ENCODE data around the gene THADA. TPM values are rescaled to one million over a fixed set of nuclear protein-coding genes. Genes with fewer than 3 reads are reported as not detected.
"Not testable (repeated sequence)": the region's sequence is repeated elsewhere in the genome, so short reads cannot be mapped to it uniquely, and the experiment has no call there.

Gene THADA
- total RNA-seq, 1 experiment from 2014 or later, result 29.5 TPM

DNA sequence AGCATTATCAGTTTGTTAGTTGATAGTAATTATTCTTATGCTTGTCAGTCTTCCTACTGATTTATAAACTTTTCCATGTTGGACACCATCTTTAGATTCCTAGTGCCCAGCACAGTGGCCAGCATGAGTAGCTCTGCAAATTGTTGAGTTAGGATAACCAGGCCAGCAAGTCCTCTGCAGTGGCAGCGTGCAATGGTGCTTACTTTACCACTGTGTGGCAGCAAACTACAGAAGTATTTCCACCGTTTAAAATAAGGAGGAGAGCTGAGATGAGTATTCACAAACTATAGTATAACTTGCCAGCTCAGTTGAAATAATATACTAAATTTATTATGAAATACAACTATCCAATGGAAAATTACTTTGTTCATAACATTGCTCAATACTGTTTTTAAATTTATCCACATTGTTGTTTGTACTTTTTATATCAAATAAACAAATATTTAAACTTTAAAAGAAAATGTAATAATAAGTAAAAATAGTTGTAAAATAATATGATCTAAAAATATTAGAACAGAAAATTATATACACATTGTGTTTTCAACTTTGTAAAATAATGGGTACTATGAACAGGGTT lies 9.3 kb upstream of the THADA start:
- DNase-seq (ENCODE audit: low read depth), result peak; percentile 39

DNA sequence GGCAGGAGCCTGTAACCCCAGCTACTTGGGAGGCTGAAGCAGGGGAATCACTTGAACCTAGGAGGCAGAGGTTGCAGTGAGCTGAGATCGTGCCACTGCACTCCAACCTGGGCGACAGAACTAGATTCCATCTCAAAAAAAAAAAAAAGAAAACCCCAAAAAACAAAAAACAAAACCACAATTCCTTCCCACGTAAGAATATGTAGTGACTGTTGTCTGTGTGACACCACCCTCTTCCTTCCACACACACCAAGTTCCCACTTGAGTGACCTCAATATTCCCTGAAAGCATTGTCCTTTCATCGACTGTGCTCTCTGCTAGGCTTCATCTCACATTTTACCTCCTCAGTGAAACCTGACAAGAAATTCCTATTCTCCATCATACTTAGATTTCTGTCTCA lies 8.8 kb upstream of the THADA start:
- no peak for DNase-seq (ENCODE audit: low read depth)

DNA sequence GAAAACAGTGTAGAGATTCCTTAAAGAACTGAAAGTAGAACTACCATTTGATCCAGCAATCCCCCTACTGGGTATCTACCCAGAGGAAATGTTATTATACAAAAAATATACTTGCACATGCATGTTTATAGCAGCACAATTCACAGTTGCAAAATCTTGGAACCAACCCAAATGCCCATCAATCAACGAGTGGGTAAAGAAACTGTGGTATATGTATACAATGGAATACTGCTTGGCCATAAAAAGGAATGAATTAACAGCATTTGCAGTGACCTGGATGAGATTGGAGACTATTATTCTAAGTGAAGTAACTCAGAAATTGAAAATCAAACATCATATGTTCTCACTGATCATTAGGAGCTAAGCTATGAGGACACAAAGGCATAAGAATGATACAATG lies 4.8 kb upstream of the THADA start:
- DNase-seq (ENCODE audit: low read depth), result not testable (repeated sequence)

DNA sequence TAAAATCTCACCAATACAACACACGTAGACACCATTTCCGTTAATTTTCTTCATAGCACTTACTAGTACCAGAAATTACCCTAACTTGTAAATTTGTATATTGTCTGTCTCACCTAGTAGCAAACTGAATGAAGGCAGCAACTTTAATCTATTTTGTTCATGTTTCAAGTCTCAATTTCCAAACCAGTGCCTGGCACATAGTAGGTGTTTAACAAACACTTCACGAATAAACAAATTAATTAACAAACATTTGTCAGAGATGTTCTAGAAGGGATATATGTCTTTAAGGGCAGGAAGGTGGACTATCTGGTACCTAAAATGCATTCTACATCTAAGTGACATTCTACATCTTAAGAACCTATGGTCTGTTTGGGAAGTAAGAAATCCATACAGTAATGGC lies 963 bp downstream of the THADA start:
- DNase-seq (ENCODE audit: low read depth), result no peak

DNA sequence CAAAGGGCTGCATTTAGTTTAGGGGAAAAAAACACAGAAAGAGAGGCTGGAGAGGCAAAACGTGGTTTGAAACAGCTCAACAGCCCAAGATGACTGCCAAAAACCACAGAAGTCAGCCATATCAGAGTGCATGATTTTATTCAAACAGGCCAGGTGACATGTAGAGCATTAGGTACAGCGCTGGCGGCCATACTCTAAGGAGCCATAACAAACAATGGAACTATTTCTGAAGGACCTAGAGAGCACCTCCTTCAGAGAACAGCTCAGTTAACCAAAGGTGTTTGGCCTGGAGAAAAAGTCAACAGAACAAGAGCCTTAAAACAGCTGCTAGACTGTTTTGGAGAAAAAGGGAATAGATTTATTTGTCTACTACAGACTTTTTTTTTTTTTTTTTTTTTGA lies 2.6 kb downstream of the THADA start:
- DNase-seq (ENCODE audit: low read depth), result no peak

DNA sequence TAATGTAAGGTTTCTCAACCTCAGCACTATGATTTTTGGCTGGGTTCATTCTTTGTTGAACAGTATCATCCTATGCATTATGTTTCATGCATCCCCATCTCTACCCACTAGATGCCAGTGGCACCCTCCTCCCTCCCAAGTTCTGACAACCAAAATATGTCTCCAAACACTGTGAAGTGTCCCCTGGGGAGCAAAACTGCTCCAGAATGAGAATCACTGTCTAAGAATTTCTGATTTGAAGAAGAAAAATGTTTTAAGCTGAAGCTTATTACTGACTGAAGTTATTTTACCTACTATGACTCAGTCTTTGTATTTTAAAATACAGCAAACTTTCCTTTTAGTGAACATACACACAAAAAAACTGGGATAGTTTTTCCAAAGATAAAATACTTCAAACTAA lies 3.4 kb downstream of the THADA start:
- no peak for DNase-seq (ENCODE audit: low read depth)

DNA sequence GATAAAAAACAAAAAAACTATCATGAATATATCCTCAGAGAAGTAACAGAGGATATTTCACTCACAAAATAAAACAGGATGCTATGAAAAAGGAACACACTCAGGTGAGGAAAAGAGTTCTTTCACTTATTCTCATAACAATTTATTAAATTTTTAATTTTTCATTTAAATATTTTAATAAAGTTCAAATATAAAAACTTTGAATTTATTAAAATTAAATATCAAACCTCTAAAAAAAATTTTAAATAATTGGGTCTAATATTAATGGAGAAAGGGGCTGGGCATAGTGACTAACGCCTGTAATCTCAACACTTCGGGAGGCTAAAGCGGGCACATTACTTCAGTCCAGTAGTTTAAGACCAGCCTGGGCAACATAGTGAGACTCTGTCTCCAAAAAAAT lies 10.1 kb downstream of the THADA start:
- DNase-seq (ENCODE audit: low read depth), result no peak

DNA sequence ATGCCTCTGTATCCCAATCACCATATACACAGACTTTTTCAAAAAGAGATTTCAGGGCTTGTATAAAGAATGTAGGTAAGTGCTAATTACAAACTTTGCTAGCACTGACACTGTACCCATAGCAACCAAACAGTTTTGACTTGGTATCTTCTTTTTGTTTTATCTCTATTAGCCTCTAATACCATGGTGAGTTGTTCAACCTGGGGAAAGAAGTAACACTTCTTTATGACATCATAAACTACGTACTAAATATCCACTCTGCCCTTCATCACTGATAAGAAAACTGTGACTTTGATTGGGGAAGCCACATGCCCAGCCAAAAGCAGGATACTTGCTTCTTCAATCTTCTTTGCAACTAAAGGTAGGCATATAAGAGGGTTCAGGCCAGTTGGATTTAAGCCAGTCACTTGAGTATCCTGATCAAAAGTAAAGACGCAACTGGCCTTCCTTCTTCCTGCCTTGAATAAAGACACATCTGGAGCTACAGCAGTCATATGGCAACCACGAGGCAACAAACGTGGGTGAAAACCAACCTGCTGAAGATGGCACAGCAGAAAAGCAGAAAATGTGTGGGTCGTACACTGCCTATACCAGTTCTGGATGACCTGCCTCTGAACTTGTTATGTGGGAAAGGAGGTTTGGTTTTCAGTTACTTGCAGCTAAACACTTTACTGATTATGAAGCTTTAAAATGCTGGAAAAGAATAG lies 16.4 kb downstream of the THADA start:
- DNase-seq (ENCODE audit: low read depth), result no peak

DNA sequence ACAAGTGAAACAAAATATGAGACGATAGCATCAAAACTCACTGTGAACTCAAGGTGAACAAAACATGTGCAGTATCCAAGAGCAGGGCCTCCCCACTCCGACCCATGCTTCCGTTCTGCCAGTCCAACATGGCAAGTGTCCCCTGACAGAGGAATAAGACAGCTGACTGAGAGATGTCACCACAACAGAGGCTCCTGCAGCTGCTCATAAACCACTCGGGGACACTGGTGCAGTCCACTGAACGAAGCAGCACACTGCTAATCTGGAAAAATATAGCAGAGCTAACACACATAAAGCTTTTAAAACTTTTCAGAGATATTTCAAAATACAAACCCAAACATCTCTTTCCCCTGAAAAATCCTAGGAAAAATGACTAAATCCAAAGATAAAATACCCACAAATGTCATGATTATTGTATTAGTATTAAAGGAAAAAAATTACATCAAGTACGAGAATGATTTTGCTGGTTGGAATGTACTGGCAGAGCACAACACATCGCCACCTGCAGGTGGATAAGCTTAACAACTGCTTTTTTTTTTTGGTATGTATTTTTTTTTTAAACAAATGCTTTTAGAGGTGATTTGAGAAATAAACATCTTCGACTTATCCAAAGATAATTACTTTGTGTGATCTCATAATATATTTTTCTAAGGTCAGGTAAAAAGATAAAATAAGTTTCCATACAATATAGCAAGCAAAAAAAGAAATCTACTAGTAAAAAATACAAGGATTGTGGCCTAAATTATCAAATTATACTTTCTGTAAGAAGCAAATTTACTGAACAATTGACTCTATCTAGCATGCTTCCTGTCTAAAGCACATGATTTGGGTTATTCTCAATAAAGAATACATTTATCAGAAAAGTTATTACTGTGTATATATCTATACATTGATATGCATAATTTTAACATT lies 18.6 kb downstream of the THADA start:
- DNase-seq (ENCODE audit: low read depth), result peak; percentile 14

DNA sequence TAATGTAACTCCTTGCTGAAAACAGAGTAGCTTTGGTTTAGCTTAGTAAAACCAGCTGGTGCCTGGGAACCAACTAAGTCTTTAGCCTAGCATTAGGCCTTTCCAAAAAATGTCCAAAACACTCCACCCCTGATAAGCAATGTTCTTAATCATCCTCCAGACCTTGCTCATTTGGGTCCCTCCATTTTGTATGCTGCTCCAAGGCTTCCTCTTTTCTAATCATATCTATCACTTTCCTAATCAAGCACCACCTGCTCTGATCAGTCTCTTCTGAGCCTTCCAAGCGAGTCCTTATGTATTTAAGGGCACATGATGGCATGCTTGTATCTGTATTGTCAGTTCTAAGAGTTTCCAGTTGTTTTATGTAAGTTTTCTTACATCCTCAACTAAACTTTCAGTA lies 23.6 kb downstream of the THADA start:
- no peak for DNase-seq (ENCODE audit: low read depth)

DNA sequence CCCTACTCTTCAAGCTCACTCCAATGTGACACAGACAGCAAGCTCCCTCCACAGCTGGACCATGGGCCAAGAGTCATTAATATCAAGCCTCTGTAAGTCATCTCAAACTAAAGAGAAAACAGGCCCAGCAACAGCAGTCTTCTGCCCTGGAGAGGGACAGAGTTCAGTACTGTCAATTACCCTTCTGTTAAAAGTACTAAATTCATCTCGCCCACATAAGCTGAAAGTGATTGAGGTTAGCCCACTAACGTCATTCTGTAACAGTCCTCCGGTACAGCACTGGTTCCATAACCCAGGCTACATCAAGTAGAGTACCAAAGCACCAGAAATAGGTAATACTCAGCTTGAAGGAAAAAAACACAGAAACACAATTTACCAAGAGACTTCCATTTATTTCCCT lies 25.9 kb downstream of the THADA start:
- DNase-seq (ENCODE audit: low read depth), result no peak

DNA sequence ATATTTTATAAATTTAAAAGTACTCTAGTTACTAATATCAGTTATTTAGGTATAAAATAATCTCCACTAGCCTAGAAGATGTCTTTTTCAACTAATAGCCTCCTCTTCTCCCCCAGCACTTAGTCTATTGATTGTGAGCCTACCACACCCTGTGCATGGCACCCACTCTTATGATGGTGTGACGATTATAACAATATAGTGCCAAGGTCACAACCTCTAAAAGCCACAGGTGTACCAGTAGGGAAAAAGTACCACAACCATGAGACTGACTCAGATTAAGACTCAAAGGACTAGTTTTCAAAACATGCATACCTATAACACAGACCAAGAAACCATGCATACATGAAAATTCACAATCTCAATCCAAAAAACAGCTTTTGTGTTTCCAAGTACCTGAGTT lies 27.6 kb downstream of the THADA start:
- no peak for DNase-seq (ENCODE audit: low read depth)

DNA sequence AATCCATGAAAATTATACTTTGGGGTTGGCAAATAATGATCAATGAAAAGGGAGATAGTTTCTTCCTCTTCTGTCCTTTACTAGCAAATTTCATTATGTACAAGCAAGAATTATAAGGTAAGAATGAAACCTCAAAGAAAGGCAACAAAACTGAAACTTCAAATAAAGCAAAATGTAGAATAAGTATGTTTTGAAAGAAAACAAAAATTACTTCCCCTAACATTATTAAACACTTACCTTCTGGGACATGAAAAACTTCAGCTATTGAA lies 29.4 kb downstream of the THADA start:
- no peak for DNase-seq (ENCODE audit: low read depth)

DNA sequence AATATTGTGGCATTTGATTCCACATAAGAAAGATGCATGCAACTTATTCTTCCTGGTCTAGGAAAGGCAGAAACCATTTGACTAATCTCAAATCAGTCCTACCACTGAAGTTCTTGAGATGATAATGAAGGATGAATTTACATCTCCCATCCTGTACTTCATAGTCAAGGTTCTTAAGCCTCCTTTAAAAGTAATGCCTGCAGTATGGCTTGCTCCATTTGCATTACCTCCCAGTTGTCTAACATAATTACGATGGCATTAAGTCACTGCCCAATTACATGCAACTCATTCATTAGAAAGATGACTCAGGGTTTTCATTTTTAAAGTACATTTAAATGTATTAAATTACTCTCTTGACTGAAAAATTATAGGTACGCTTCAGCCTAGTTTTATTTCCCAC lies 32.2 kb downstream of the THADA start:
- DNase-seq (ENCODE audit: low read depth), result no peak

DNA sequence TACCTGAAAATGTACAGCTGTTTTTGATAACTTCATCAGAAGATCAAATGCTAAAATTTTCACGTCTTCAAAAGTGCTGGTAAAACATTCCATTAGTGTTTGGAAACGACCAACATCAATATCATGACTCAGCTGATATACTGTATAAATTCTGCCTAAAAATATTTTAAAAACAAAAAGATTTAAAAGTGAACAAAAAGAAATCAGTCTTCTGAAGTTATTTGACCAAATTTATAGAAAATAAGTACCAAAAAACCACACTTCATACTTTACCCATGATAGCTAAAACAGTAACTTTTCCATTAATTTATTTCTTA lies 35.6 kb downstream of the THADA start:
- no peak for DNase-seq (ENCODE audit: low read depth)

DNA sequence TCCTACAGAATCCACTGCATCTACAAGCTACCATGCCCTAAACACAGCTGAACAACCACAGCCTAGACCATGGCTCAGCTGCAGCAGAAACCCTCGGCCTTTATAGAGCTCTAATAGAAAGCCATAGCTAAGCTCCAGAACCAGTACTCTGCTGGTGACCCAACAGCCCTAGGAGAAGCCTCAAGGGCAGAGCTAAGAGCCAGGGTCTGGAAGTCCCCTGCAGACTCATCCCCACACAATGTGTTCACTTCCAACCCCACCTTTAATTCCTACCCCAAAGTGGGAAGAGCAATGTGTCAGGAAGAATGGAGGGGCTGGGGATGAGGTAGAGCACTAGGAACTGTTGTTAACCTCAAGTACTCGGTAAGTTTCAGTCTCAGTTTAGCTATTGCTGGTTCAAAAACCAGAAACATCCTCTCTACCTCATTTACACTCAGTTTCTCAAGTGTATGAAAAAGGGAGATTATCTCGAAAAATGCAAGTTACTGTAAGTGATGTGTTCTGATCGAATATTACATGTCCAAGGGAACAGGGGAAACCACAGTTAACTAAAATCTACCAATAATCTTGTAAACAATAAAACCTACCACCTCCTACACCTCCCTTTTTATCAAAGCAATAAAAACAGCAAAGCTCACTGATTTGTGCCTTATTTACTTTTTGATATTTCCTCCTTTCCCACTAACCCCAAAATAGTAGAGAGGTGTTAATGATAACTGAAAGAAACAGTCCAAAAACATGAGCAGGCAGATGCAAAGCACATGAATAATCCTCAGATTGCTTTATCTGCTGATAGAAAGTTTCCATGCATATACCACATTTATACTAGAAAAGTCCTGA lies 36.2 kb downstream of the THADA start:
- no peak for DNase-seq (ENCODE audit: low read depth)

DNA sequence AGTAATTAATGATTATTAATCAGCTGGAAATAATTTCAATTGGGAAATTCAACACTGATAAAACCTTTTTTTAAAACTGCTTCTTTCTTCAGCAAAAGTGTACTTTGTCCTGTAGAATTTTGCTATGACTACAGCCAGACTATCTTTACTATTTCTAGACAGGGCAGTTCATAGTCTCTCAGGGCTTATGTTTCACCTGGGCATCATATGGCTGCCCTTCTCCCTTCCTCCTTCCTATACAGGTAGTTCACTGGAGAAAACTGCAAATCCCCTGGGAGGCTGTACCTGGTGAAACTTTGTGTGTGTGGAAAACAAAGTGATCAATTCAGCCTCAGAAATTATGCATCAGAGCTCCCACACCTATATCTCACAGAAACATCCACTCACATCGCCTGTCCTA lies 38.6 kb downstream of the THADA start:
- DNase-seq (ENCODE audit: low read depth), result no peak

DNA sequence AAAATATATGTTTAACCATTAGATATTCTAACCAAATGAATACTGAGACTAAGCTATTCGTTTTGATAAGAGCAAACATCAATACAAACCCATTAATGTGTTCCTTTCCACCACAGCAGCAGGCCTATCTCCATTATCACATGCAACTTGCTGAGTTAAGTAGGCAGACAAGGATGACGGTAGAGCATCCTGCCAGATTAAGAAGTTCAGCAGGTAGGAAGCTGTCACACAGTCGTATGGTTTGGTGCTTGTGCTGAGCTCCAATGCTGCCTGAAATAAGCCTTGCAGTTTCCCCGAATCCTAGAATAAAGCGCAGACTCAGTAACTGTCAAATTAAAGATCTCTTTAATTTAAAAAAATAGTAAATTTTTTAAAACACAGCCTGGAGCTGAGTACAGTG lies 39.6 kb downstream of the THADA start:
- DNase-seq (ENCODE audit: low read depth), result no peak

DNA sequence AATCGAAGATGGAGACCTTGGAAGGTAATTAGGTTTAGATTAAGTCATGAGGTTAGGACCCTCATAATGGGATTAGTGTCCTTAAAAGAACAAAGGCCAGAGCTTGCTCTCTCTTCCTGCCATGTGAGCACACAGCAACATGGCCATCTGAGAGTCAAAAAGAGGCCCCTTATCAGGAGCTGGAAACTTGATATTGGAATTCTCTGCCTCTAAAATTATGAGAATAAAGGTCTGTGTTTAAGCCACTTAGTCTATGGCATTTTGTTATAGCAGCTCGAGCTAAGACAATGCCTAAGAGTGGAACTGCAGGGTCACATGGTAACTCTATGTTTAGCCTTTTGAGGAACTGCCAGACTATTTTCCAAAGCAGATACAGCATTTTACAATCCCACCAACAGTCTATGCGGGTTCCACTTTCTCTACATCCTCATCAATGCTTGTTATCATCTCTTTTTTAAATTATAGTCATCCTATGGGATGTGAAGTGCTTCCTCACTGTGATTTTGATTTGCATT lies 42.4 kb downstream of the THADA start:
- no peak for DNase-seq (ENCODE audit: low read depth)

DNA sequence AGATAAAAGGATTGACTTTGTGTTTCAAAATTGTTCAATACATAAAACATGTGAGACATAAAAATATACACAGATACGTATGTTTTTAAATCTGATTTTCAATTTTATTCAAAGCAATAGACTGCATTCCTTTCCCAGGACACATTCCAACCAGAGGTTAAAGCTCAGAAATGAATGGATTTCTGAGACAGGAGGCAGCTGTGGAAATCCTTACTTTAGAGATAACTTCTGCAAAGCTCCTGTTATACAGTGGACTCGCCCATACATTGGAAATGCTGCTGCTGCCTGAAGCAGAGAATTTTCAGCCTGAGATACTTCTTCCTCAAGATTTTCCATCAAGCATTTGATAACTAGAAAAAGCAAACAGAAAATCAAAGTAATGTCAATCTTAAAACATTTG lies 43.8 kb downstream of the THADA start:
- DNase-seq (ENCODE audit: low read depth), result no peak

DNA sequence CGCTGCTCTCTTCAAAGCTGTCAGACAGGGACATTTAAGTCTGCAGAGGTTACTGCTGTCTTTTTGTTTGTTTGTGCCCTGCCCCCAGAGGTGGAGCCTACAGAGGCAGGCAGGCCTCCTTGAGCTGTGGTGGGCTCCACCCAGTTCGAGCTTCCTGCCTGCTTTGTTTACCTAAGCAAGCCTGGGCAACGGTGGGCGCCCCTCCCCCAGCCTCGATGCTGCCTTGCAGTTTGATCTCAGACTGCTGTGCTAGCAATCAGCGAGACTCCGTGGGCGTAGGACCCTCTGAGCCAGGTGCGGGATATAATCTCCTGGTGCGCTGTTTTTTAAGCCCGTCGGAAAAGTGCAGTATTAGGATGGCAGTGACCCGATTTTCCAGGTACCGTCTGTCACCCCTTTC lies 47.5 kb downstream of the THADA start:
- not testable (repeated sequence) for DNase-seq (ENCODE audit: low read depth)
